ENCODE measurements around the gene SLC10A3.
"Not testable (repeated sequence)": the region's sequence is repeated elsewhere in the genome, so short reads cannot be mapped to it uniquely, and the experiment has no call there.

Gene SLC10A3

DNA sequence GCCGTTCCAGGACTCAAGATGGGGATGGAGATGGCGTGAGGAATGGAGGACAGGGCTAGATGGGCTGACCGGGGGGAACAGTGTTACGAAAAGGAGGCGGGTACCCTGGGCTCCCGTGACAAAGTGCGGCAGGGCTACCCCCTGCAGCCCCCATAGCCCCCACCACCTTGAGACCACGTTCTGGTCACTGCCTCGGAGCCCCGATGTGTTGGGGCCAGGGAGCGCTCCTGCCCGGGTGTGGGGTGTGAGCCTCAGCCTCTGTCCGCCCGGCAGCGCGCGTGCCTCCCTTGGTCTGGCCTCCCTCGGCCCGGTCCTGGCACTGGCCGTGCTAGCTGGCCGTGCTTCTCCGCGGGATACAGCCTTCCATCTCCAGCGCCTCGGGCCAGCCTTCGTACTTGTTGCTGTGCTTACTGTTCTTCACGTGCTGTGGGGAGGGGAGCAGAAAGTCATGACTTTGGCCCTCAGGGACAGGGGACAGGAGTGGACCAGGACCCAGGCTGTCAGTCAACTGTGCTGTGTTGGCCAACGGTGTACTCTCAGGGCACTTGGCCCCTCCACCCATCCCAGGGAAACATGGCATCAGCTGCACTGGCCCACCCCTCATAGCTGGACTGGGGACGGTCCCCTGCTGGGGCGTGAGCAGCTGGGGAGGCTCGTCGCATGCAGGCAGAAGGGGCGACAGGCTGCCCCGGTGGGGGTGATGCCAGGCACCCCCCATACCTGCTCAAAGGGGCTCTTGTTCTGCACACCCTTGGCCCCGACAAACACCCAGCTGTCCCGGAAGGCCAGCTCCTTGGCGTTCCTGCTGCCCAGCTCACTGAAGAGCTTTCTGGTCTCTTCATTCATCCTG, 16.3 kb upstream of the SLC10A3 start:
- TF ChIP-seq FOXM1 (IDR thresholded peaks at IDR 0.05; ENCODE audit: borderline replicate concordance) (no peak), ARNT (IDR thresholded peaks at IDR 0.05) (no peak), SP1 (IDR thresholded peaks at IDR 0.05) (no peak), FOXA1 (IDR thresholded peaks at IDR 0.05) (no peak)
- DNase-seq (ENCODE audit: extremely low spot score) = no peak
- POLR2A ChIA-PET = interaction anchor here (1.3 to 2.5 kb wide), 2 partner anchors 10 to 16 kb away, joined by 6 to 8 read pairs; partner anchors contain the start of genes FAM3A and SLC10A3
- CTCF ChIA-PET = no interaction called here

DNA sequence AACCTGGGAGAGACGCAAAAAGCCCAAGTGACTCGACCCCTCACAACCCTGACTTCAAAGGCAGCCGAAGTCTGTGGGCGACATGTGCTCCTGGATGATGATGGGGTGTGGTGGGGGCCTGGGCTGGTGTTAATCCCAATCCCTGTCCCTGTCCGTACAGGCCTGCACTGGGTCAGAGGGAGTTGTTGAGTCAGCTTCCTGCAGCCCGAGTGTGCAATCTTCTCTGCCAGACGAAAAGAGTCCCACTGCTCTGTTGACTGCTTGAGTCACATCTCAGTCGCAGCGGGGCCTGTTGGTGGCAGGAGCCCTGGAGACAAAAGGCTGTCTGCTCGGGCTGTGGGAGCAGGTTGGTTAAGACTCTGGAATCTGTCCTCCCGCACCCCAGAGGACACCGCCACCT, 15.3 kb upstream of the SLC10A3 start:
- ChIA-PET CTCF (no interaction called here), POLR2A (interaction anchor here (2.5 kb wide), 1 partner anchor 11 kb away, joined by 8 read pairs; the partner anchor contains the start of gene FAM3A)
- no peak for DNase-seq (ENCODE audit: extremely low spot score)
- no peak for TF ChIP-seq LEF1 (IDR thresholded peaks at IDR 0.05; ENCODE audit: borderline replicate concordance)

DNA sequence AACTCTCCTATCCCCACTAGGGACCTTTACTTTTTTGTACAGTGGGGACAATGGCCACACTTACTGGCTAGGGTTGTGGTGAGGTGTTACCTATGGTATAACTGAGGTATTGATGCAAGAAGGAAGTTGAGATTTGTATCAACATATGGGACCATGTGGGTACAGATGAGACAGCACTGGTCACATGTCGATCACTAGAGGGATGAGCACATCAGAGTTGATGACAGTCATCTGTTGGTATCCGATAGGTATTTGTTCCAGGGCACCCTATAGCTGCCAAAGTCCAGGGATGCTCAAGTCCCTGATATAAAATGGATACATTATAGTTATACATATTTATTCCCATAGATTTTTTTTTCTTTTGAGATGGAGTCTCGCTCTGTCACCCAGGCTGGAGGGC, 12.6 kb upstream of the SLC10A3 start:
- no peak for DNase-seq (ENCODE audit: extremely low spot score)
- CTCF ChIA-PET = no interaction called here
- POLR2A ChIA-PET = interaction anchor here (1.2 to 1.4 kb wide), 2 partner anchors 24 to 56 kb away, joined by 3 to 4 read pairs; no protein-coding TSS in a partner anchor
- no peak for TF ChIP-seq ARNT (IDR thresholded peaks at IDR 0.05)
- TF ChIP-seq LEF1 (IDR thresholded peaks at IDR 0.05; ENCODE audit: borderline replicate concordance) = no peak
- no peak for TF ChIP-seq FOXK2 (IDR thresholded peaks at IDR 0.05)
- TF ChIP-seq TARDBP (IDR thresholded peaks at IDR 0.05) = no peak
- no peak for TF ChIP-seq CTBP1 (IDR thresholded peaks at IDR 0.05; ENCODE audit: borderline replicate concordance)
- TF ChIP-seq ELF4 (IDR thresholded peaks at IDR 0.05) = no peak
- TF ChIP-seq FOXA1 (IDR thresholded peaks at IDR 0.05) = no peak
- TF ChIP-seq, protein P1, sequence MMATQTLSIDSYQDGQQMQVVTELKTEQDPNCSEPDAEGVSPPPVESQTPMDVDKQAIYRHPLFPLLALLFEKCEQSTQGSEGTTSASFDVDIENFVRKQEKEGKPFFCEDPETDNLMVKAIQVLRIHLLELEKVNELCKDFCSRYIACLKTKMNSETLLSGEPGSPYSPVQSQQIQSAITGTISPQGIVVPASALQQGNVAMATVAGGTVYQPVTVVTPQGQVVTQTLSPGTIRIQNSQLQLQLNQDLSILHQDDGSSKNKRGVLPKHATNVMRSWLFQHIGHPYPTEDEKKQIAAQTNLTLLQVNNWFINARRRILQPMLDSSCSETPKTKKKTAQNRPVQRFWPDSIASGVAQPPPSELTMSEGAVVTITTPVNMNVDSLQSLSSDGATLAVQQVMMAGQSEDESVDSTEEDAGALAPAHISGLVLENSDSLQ (IDR thresholded peaks at IDR 0.05) = no peak
- TF ChIP-seq L3MBTL2 (conservative IDR thresholded peaks at IDR 0.05) = no peak
- no peak for TF ChIP-seq NFRKB (IDR thresholded peaks at IDR 0.05)
- TF ChIP-seq BHLHE40 (IDR thresholded peaks at IDR 0.05; ENCODE audit: borderline replicate concordance) = no peak
- no peak for TF ChIP-seq ZNF384 (IDR thresholded peaks at IDR 0.05)
- no peak for TF ChIP-seq FOXM1 (IDR thresholded peaks at IDR 0.05; ENCODE audit: borderline replicate concordance)
- TF ChIP-seq SUZ12 (IDR thresholded peaks at IDR 0.05) = no peak
- TF ChIP-seq SP1 (IDR thresholded peaks at IDR 0.05) = no peak
- no peak for TF ChIP-seq HDGF (IDR thresholded peaks at IDR 0.05; ENCODE audit: borderline replicate concordance)

DNA sequence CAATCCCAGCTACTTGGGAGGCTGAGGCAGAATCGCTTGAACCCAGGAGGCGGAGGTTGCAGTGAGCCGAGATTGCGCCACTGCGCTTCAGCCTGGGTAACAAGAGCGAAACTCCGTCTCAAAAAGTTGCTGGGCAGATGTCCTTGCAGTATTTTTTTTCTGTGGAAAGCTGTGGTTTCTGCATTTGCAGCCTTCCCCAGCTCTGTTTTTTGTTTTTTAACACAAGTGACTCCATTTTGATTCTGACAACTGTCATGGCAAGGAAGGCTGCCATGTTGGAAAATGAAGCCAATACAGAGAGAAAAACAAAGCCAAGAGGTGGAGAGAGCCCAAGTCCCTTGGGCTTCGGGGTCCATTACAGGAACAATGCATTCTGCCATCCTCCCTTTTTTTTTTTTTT, 11.7 kb upstream of the SLC10A3 start:
- TF ChIP-seq FOXM1 (IDR thresholded peaks at IDR 0.05; ENCODE audit: borderline replicate concordance) = no peak
- TF ChIP-seq SUZ12 (IDR thresholded peaks at IDR 0.05) = no peak
- CTCF ChIA-PET = no interaction called here
- no peak for DNase-seq (ENCODE audit: extremely low spot score)
- POLR2A ChIA-PET = interaction anchor here (1.2 kb wide), 1 partner anchor 55 kb away, joined by 3 read pairs; no protein-coding TSS in a partner anchor

DNA sequence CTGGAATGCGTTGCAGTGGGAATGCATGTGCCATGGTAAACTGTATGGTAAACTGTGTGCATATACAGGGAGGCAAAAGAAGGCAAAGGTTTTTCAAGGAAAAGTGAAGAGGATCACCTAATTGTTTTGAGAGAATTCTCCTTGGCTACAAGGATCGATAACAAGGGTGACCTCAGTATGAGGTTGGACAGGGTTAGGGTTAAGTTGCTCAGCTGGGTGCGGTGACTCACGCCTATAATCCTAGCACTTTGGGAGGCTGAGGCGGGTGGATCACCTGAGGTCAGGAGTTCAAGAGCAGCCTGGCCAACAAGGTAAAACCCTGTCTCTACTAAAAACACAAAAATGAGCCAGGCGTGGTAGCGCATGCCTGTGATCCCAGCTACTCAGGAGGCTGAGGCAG, 11.0 kb upstream of the SLC10A3 start:
- POLR2A ChIA-PET; CTCF ChIA-PET; DNase-seq (ENCODE audit: extremely low spot score): not testable (repeated sequence)

DNA sequence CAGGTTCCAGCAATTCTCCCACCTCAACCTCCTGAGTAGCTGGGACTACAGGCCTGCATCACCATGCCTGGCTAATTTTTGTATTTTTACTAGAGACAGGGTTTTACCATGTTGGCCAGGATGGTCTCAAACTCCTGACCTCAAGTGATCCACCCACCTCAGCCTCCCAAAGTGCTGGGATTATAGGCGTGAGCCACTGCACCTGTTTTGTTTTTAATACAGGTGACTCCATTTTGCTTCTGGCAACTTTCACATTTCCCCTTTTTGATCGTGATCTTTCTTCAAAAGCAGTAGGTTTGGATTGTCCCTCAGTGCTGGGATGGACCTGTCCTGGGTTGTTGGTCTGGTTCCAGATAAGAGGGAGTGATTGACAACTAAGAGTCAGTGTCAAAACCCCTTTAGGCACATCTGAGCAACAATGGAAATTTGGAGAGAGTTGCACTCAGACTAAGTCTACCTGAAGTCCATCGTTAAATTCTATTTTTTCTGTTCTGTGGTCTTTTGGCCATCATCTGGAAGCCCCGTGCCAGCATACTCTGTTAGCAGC, 6.2 kb upstream of the SLC10A3 start:
- CTCF ChIA-PET; DNase-seq (ENCODE audit: extremely low spot score): not testable (repeated sequence)
- POLR2A ChIA-PET = interaction anchor here (1.5 kb wide), 1 partner anchor 85 kb away, joined by 3 read pairs; no protein-coding TSS in a partner anchor

DNA sequence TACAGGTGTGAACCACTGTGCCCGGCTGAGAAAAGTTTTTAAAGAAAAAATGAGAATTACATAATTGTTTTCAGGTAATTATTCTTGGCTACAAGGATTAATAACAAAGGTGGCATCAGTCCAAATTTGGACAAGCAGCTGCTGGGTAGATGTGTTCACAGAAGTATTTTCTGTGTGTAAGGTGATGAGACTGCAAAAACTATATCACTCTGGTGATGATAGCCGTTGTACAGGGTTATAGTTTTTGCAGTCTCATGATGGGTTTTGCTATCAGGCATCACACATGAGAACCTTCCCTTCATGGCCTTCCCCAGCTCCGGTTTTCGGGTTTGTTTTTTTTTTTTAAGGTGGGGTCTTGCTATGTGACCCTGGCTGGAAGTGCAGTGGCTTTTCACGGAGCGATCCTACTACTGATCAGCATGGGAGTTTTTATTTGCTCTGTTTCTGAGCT, 5.1 kb upstream of the SLC10A3 start:
- TF ChIP-seq ZNF384 (IDR thresholded peaks at IDR 0.05) (no peak), HDGF (IDR thresholded peaks at IDR 0.05; ENCODE audit: borderline replicate concordance) (no peak), SUZ12 (IDR thresholded peaks at IDR 0.05) (no peak), TARDBP (IDR thresholded peaks at IDR 0.05) (no peak), FOXA1 (IDR thresholded peaks at IDR 0.05) (no peak), LEF1 (IDR thresholded peaks at IDR 0.05; ENCODE audit: borderline replicate concordance) (no peak), CTBP1 (IDR thresholded peaks at IDR 0.05; ENCODE audit: borderline replicate concordance) (no peak), BHLHE40 (IDR thresholded peaks at IDR 0.05; ENCODE audit: borderline replicate concordance) (no peak), FOXM1 (IDR thresholded peaks at IDR 0.05; ENCODE audit: borderline replicate concordance) (no peak)
- TF ChIP-seq, protein P1 (IDR thresholded peaks at IDR 0.05) = no peak
- DNase-seq (ENCODE audit: extremely low spot score) = no peak
- ChIA-PET CTCF (no interaction called here), POLR2A (no interaction called here)

DNA sequence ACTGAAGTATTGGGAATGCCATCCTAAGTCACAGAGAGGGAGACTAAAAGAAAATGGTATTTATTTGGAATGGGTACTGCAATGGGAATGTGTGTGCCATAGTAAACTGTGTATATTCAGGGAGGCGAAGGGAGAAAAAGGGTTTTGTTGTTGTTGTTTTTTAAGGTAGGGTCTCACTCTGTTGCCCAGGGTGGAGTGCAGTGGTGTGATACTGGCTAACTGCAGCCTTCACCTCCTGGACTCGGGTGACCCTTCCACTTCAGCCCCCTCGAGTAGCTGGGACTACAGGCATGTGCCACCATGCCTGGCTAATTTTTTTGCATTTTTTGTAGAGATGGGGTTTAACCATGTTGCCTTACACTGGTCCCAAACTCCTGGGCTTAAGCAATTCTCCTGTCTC, 4.3 kb upstream of the SLC10A3 start:
- CTCF ChIA-PET = no interaction called here
- POLR2A ChIA-PET = no interaction called here
- no peak for DNase-seq (ENCODE audit: extremely low spot score)
- TF ChIP-seq ARNT (IDR thresholded peaks at IDR 0.05) = no peak

All from HEK293T (cell line).